ENCODE results near the gene CBLIF. TPM values are rescaled to one million over a fixed set of nuclear protein-coding genes. Genes with fewer than 3 reads are reported as not detected.

CBLIF gene
- total and polyA plus RNA-seq, 2 of the 13 experiments (the other 11 are each of a cell fraction or from before 2014, with no cell fraction given), result not detected

- no peak for TF ChIP-seq ZFP62 (CRISPR knock-in tag; IDR thresholded peaks at IDR 0.05)
- peak; percentile 25; the same call in 1 of the 2 replicates for TF ChIP-seq ZNF12 (CRISPR knock-in tag; IDR thresholded peaks at IDR 0.05)
- TF ChIP-seq SP2 (CRISPR knock-in tag; IDR thresholded peaks at IDR 0.05), result peak; percentile 55; the same call in 1 of the 2 replicates
- no peak for TF ChIP-seq ZBTB3 (CRISPR knock-in tag; IDR thresholded peaks at IDR 0.05; ENCODE audit: borderline replicate concordance, low read depth)
- TF ChIP-seq SOX13 (IDR thresholded peaks at IDR 0.05), result 0 out of 2 replicates have a peak, but pooled peaks have one; percentile 23
- peak in 1 of 2 experiments; percentile 49; a peak in 1 of 4 replicates for TF ChIP-seq SOX13 (CRISPR knock-in tag; conservative IDR thresholded peaks at IDR 0.05 in 1 of 2, IDR thresholded peaks at IDR 0.05 in 1 of 2)
- TF ChIP-seq NCOR1 (IDR thresholded peaks at IDR 0.05; ENCODE audit: borderline replicate concordance, low read length), result no peak
- no peak for TF ChIP-seq ZNF326 (CRISPR knock-in tag; IDR thresholded peaks at IDR 0.05; ENCODE audit: borderline replicate concordance)
- no peak for TF ChIP-seq CSRNP2 (CRISPR knock-in tag; conservative IDR thresholded peaks at IDR 0.05; ENCODE audit: low read depth)
- TF ChIP-seq PHB2 (IDR thresholded peaks at IDR 0.05; ENCODE audit: partially characterized antibody), result no peak
- TF ChIP-seq POLR2G (IDR thresholded peaks at IDR 0.05; ENCODE audit: low read depth, low read length), result peak; percentile 91
- no peak; the same call in 1 of the 2 replicates for TF ChIP-seq ZNF503 (CRISPR knock-in tag; IDR thresholded peaks at IDR 0.05)
- no peak for TF ChIP-seq KLF15 (CRISPR knock-in tag; IDR thresholded peaks at IDR 0.05; ENCODE audit: borderline replicate concordance)
- TF ChIP-seq KDM4B (CRISPR knock-in tag; IDR thresholded peaks at IDR 0.05), result peak; percentile 80; the same call in 1 of the 2 replicates
- TF ChIP-seq, protein P1, sequence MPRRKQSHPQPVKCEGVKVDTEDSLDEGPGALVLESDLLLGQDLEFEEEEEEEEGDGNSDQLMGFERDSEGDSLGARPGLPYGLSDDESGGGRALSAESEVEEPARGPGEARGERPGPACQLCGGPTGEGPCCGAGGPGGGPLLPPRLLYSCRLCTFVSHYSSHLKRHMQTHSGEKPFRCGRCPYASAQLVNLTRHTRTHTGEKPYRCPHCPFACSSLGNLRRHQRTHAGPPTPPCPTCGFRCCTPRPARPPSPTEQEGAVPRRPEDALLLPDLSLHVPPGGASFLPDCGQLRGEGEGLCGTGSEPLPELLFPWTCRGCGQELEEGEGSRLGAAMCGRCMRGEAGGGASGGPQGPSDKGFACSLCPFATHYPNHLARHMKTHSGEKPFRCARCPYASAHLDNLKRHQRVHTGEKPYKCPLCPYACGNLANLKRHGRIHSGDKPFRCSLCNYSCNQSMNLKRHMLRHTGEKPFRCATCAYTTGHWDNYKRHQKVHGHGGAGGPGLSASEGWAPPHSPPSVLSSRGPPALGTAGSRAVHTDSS (CRISPR knock-in tag; conservative IDR thresholded peaks at IDR 0.05), result no peak
- TF ChIP-seq, protein P2, sequence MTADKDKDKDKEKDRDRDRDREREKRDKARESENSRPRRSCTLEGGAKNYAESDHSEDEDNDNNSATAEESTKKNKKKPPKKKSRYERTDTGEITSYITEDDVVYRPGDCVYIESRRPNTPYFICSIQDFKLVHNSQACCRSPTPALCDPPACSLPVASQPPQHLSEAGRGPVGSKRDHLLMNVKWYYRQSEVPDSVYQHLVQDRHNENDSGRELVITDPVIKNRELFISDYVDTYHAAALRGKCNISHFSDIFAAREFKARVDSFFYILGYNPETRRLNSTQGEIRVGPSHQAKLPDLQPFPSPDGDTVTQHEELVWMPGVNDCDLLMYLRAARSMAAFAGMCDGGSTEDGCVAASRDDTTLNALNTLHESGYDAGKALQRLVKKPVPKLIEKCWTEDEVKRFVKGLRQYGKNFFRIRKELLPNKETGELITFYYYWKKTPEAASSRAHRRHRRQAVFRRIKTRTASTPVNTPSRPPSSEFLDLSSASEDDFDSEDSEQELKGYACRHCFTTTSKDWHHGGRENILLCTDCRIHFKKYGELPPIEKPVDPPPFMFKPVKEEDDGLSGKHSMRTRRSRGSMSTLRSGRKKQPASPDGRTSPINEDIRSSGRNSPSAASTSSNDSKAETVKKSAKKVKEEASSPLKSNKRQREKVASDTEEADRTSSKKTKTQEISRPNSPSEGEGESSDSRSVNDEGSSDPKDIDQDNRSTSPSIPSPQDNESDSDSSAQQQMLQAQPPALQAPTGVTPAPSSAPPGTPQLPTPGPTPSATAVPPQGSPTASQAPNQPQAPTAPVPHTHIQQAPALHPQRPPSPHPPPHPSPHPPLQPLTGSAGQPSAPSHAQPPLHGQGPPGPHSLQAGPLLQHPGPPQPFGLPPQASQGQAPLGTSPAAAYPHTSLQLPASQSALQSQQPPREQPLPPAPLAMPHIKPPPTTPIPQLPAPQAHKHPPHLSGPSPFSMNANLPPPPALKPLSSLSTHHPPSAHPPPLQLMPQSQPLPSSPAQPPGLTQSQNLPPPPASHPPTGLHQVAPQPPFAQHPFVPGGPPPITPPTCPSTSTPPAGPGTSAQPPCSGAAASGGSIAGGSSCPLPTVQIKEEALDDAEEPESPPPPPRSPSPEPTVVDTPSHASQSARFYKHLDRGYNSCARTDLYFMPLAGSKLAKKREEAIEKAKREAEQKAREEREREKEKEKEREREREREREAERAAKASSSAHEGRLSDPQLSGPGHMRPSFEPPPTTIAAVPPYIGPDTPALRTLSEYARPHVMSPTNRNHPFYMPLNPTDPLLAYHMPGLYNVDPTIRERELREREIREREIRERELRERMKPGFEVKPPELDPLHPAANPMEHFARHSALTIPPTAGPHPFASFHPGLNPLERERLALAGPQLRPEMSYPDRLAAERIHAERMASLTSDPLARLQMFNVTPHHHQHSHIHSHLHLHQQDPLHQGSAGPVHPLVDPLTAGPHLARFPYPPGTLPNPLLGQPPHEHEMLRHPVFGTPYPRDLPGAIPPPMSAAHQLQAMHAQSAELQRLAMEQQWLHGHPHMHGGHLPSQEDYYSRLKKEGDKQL (CRISPR knock-in tag; IDR thresholded peaks at IDR 0.05; ENCODE audit: low read depth), result peak; percentile 23; the same call in 1 of the 2 replicates
- TF ChIP-seq TEAD3 (CRISPR knock-in tag; optimal IDR thresholded peaks at IDR 0.05; ENCODE audit: borderline replicate concordance), result peak; percentile 66
- no peak for TF ChIP-seq ELF4 (CRISPR knock-in tag; IDR thresholded peaks at IDR 0.05; ENCODE audit: borderline replicate concordance)
- TF ChIP-seq MYNN (CRISPR knock-in tag; IDR thresholded peaks at IDR 0.05; ENCODE audit: low read depth), result no peak
These were observed 34.9 kb downstream of the CBLIF start, which contains the start of gene MRPL16 (continued) for GRCh38 chr11:59810189-59810910.
